ENCODE data around the gene GRAMD2B.

The GRAMD2B gene

GRCh38 chr5:126514558-126515141 is 91.4 kb downstream of the GRAMD2B start:
- no peak for DNase-seq

GRCh38 chr5:126515337-126515736 is 92.1 kb downstream of the GRAMD2B start:
- no peak for DNase-seq

DNA sequence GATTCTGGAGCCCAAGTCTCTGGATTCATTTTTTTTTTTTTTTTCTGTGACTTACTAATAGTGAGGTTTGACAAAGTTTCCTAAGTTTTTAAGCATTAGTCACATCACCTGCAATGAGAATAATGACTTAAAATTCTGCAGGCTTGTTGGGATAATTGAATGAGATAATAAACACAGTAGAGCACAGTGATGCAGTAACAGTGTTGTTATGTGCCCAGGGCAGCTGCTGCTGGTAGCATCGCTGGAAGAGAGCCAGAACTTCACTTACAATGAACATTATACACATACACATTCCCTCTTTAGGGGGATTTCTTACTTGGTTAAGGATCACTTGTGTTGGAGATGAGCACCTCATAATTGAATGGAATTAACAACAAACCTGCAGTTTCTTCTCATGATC is 92.9 kb downstream of the GRAMD2B start:
- peak; percentile 9 for DNase-seq

- DNase-seq, result no peak
Observed at GRCh38 chr5:126516852-126517251, 93.6 kb downstream of the GRAMD2B start.

DNA sequence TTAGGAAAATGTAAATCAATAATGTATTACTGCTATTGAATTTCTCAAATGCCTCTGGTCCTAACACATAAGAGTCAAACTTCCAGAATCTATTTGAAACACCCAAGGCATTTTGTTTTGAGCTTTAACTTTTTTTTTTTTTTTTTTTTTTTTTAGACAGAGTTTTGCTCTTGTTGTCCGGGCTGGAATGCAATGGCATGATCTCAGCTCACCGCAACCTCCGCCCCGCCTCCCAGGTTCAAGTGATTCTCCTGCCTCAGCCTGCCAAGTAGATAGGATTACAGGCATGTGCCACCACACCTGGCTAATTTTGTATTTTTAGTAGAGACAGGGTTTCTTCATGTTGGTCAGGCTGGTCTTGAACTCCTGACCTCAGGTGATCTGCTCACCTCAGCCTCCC is 96.0 kb downstream of the GRAMD2B start:
- DNase-seq, result peak; percentile 40

GRCh38 chr5:126519637-126520592 is 96.7 kb downstream of the GRAMD2B start:
- DNase-seq, result peak; percentile 53

DNA sequence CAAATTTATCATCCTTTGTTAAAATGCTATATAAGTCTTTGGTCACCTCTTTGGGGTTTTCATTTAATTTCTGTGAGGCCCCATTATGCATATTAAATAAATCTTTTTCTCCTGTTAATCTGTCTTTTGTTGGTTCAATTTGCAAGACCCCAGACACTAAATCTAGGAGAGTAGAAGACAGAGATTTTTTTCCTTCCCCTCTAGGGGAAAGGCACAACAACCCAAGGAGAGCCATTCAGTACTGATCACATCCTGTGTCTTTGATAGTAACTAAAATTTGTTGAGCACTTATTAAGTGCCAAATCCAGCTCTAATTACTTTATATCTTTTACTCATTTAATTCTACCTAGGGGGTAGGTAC is 97.4 kb downstream of the GRAMD2B start:
- DNase-seq, result no peak

DNA sequence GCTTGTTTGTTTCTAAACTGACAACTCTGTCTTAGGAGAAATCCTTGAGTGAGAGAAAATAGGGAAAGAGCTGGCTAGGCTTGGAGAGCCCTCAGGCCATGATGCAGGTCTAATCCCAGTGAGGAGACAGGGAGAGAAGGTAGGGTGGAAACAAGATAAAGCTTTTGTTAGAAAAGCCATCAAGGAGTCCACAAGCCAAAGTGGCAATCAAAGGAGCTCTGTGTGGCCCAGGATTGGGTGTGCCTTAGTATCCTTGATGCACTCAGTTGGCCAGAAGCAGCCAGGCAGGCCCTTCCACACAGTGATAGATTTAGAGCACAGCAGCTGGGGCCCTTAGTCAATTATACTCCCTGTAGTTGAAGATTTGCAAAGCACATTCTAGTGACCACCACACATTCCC is 97.9 kb downstream of the GRAMD2B start:
- no peak for DNase-seq

GRCh38 chr5:126523818-126524510 is 100.8 kb downstream of the GRAMD2B start:
- no peak for DNase-seq

DNA sequence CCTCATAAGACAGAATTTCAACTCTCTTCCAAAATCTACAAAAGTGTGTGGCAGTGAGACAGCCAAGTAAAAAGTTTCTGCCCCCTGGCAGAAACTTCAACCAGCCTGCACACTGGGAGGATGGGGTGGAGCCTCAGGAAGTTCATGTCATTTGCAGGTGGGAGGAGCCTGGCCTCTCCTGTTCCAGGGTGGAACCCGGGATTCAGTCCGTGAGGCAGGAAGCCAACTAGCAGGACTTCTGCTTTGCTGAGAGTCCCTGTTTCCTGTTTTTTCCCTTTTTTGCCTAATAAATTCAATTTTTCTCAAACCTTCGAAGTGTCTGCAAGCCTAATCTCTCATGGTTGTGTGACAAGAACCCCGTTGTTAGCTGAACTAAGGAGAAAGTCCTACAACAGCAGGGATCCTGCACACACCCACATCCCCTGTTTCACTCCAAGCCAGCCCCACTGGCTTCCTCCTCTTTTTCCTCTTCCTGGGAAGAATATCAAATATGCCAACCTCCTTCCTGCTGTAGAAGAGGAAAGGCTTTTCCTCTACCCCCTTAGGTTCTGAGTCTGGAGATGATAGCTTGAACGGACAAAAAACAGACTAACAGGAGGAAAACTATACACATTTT is 102.5 kb downstream of the GRAMD2B start:
- DNase-seq, result no peak

- DNase-seq, result no peak
Observed at GRCh38 chr5:126526493-126526892, 103.3 kb downstream of the GRAMD2B start.

- no peak for DNase-seq
Observed at GRCh38 chr5:126527158-126527557, 103.9 kb downstream of the GRAMD2B start.

DNA sequence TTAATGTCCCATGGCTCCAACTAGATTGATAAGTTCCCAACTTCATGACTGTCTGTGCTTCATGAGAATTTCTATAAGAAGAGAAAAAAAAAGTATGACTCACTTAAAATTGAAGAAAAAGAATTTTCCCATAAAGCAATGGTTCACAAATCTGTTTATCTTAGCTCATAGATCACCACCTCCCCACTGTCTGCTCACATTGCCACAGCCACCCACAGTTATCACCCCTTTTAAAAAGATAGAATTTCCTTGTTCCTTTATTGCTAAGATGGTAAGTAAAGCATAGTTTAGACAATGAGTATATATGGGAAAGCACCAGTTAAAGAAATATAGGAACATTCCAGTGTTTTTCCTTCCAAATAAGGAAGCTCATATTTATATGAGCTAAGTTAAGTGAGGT is 104.7 kb downstream of the GRAMD2B start:
- DNase-seq, result no peak

DNA sequence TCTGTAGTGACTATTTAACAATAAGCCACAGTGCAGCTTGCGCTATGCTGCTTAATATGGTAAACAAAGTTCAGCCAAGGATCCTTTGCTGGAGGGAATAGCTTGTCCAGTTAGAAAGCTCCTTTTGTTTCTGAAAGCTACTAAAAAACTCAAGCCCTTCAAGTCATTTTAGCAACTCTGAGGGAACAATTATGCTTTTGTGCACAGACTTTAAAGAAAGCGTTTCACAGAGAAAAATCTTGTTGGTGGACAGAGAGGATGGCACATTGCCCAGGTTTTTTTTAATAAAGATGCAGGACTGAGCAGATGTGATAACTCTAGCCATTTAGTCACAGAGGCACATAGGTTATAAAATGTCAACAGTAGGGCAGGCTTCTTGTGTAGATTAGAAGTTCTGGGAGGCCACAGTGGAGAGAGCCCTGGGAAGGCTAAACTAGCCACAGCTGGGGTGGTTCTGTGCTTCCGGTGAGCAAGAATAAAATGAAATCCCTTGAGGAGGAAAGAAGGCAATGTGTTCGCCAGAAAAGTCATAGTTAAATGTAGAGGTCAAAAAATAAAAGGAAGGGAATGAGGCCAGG is 108.4 kb downstream of the GRAMD2B start:
- peak; percentile 9 for DNase-seq

DNA sequence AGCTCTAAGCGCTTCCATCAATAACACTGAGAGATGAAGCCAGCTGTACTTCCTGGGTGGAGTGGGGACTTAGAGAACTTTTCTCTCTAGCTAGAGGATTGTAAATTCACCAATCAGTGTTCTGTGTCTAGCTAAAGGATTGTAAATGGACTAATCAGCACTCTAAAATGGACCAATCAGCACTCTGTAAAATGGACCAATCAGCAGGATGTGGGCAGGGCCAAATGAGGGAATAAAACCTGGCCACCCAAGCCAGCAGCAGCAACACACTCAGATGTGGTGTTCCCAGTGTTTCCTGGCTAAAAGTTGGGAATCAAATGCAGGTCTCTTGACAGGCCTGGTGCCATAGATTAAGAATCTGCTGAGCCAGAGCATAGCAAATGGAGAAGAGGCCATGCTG is 111.3 kb downstream of the GRAMD2B start:
- no peak for DNase-seq

DNA sequence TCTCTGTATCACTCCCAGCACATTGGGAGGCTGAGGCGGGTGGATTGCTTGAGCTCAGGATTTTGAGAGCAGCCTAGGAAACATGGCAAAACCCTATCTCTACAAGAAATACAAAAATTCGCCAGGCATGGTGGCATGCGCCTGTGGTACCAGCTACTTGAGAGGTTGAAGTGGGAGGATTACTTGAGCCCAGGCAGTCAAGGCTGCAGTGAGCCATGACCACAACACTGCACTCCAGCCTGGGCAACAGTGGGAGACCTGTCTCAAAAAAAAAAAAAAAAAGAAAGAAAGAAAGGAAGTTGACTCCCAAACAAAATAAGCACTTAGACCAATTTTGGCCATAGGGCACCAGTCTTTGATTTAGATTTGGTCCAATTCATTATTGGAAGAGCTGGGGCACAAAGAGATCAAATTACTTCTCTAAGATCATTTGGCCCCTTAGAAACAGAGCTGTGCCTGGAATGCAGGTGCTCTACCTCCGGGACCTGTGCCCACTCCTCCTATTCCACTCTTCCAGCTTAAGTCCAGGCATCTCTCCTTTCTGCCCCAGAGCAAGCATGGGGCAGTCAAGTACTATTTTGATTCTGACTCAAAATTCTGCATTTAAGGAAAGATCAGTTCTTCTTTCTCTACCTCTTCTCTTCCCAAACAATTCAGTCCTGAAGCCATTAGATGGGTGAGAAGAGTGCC is 112.8 kb downstream of the GRAMD2B start:
- no peak for DNase-seq

- DNase-seq, result no peak
Observed at GRCh38 chr5:126536874-126537273, 113.7 kb downstream of the GRAMD2B start.

DNA sequence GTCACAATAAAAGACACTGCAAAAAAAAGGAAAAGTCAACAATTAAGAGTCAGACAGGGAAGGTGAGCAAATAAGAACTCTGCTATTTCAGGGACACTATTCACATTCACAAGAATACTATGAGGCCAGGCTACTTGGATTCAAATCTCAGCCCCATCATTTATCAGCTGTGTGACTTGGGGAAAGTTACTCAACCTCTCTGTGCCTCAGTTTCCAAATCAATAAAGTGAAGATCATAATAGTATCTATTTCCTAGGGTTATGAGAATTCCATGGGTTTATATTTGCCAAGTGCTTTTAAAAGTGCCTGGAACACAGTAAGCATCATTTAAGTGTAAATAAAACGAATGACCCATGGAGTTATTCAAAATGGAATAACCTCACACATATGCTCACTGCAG is 115.4 kb downstream of the GRAMD2B start:
- DNase-seq, result no peak

GRCh38 chr5:126540631-126541030 is 117.4 kb downstream of the GRAMD2B start:
- no peak for DNase-seq

- no peak for DNase-seq
Observed at GRCh38 chr5:126542441-126542840, 119.2 kb downstream of the GRAMD2B start.

DNA sequence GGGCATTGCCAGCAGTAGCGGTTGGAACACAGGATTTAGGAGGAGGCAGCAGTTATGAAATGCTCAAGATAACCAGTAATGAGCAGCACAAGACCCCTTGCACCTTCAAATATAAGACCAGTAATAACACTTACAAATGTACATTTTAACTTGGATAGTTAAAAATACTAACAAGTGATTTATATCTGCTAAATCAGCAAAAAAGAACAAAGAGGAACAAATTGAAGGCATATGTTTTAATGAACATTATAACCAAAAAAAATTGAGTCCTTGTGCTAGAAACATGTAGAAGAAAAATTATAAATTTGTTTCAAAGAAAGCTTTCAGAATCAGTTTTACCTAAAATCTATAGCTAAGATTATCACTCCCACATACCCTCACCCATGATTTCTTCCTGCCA is 119.8 kb downstream of the GRAMD2B start:
- DNase-seq, result no peak

GRCh38 chr5:126543660-126544059 is 120.5 kb downstream of the GRAMD2B start:
- no peak for DNase-seq

Data from RPMI8226 (cell line).